H1 (cell line): ENCODE measurements around the gene MAPK8.

ENCODE experiments used
- CTCF ChIP-seq, 3 experiments: IDR thresholded peaks; 1 replicate in 2 of 3; 2 replicates in 1 of 3; pipeline versions ENCODE4 v1.5.1 to v1.6.1; 2011; ENCODE audit warnings: low read length in 3 of 3, mild to moderate bottlenecking in 3 of 3, inconsistent platforms in 2 of 3, low read depth in 1 of 3, moderate library complexity in 1 of 3; ENCODE audit not compliant: insufficient read depth in 1 of 3; ENCODE audit errors: control extremely low read depth in 1 of 3
- EGR1 ChIP-seq: IDR thresholded peaks from 2 replicates; pipeline ENCODE4 v1.6.1; 2011; ENCODE audit warnings: low read depth, low read length, borderline replicate concordance
- GABPA ChIP-seq: IDR thresholded peaks from 2 replicates; pipeline ENCODE4 v1.6.1; 2011; ENCODE audit warnings: mild to moderate bottlenecking, low read length, moderate library complexity, borderline replicate concordance; ENCODE audit not compliant: insufficient read depth
- HDAC6 ChIP-seq: IDR thresholded peaks from one replicate; pipeline ENCODE4 v1.7.1; 2012; ENCODE audit warnings: low read depth, mild to moderate bottlenecking, inconsistent platforms, low read length, moderate library complexity
- JUND ChIP-seq: IDR thresholded peaks from 2 replicates; pipeline ENCODE4 v1.6.1; 2011; ENCODE audit warnings: mild to moderate bottlenecking, improper control_type of control experiment, low read length
- NRF1 ChIP-seq: IDR thresholded peaks from 2 replicates; pipeline ENCODE4 v1.6.1; 2011; ENCODE audit warnings: mild to moderate bottlenecking, low read depth, low read length, improper control_type of control experiment
- PHF8 ChIP-seq: fragments of 200-600 bp; sonication (generic); conservative IDR thresholded peaks from 2 replicates; pipeline ENCODE4 v1.7.1; 2012; ENCODE audit warnings: low read depth, mild to moderate bottlenecking, inconsistent platforms, low read length, moderate library complexity
- POLR2A ChIP-seq, 2 experiments: IDR thresholded peaks; 1 replicate in 1 of 2; 2 replicates in 1 of 2; pipeline ENCODE4 v1.6.1; 2011; ENCODE audit warnings: low read depth in 2 of 2, low read length in 2 of 2, mild to moderate bottlenecking in 2 of 2; ENCODE audit errors: control extremely low read depth in 1 of 2
- POLR2AphosphoS5 ChIP-seq: IDR thresholded peaks from 2 replicates; pipeline ENCODE4 v1.6.1; 2011; ENCODE audit warnings: low read depth, low read length
- RFX5 ChIP-seq: IDR thresholded peaks from 2 replicates; pipeline ENCODE4 v1.6.1; 2011; ENCODE audit warnings: low read depth, low read length, improper control_type of control experiment, borderline replicate concordance
- SP2 ChIP-seq: IDR thresholded peaks from 2 replicates; pipeline ENCODE4 v1.6.1; 2012; ENCODE audit warnings: mild to moderate bottlenecking, low read length, inconsistent platforms
- SUZ12 ChIP-seq: fragments of 200-600 bp; sonication (generic); IDR thresholded peaks from 2 replicates; pipeline ENCODE4 v1.6.1; 2012; ENCODE audit warnings: mild to moderate bottlenecking, inconsistent platforms, low read length, moderate library complexity, mixed read lengths
- TAF1 ChIP-seq: IDR thresholded peaks from 2 replicates; pipeline ENCODE4 v1.6.1; 2011; ENCODE audit warnings: mild to moderate bottlenecking, low read depth, low read length
- TCF12 ChIP-seq: IDR thresholded peaks from 2 replicates; pipeline ENCODE4 v1.6.1; 2011; ENCODE audit warnings: low read depth, mild to moderate bottlenecking, low read length

GRCh38 chr10:48290286-48290685 is 16.2 kb upstream of the MAPK8 start:
- no peak for TF ChIP-seq PHF8
- TF ChIP-seq POLR2AphosphoS5, result no peak
- no peak for TF ChIP-seq TAF1
- TF ChIP-seq SUZ12, result no peak
- TF ChIP-seq JUND, result no peak
- TF ChIP-seq CTCF (IDR thresholded peaks at IDR 0.05; ENCODE audit: control extremely low read depth in 1 of 3, insufficient read depth in 1 of 3, low read depth in 1 of 3, low read length in 3 of 3), result no peak
- TF ChIP-seq RFX5, result no peak
- TF ChIP-seq POLR2A (IDR thresholded peaks at IDR 0.05; ENCODE audit: control extremely low read depth in 1 of 2, low read depth in 2 of 2, low read length in 2 of 2), result no peak
- TF ChIP-seq HDAC6, result no peak
- TF ChIP-seq SP2, result no peak
- no peak for TF ChIP-seq GABPA
- TF ChIP-seq EGR1, result no peak
- TF ChIP-seq NRF1, result no peak
- TF ChIP-seq TCF12, result no peak
